GM19043 (cell line): ENCODE data around the gene ARHGAP40.

Experiments used
- ATAC-seq: cut with Tn5 transposase; IDR thresholded peaks from one replicate; pipeline ENCODE4 v1.9.1; 2021; ENCODE audit warnings: low read depth; ENCODE audit not compliant: unreplicated experiment

The ARHGAP40 gene

DNA sequence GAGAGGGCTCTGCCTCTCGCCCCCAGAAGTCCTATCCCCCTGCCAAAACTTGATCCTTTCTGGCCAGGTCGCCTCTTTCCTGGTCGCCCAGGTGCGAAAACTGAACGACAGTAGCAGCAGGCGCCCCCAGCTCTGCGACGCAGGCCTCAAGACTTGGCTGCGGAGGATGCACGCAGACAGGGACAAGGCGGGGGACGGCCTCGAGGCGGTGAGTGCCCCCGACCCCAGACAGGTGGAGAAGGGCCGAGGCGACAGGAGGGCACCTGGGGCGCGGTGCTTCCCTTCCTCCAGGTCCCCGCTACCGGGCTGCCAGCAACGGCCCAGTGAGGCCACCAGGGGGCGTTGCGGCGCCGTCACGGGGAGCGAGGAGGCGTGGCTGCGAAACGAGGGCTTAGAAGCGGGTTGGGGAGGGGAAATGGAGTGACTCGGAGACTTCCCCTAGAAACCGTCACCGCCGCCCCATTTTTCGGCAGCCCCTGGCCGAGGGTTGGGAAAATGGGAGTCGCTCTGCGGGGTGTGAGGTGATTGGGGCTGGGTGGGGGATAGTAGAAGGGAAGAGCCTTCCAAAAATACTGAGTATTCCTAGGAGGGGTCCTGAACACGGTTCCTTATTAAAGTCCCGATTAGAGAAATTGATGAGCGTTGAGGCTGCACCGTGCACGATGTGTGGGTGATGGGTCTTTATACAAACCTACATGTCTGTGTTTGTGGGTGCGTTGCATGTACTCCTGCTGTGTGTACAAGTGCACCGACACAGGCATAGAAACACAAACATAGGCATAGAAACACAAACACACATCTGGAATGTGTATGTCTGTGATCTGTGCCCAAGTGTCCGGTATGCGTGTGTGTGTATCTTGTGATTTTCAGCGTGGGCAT is 44.6 kb downstream of the ARHGAP40 start:
- no peak for ATAC-seq

DNA sequence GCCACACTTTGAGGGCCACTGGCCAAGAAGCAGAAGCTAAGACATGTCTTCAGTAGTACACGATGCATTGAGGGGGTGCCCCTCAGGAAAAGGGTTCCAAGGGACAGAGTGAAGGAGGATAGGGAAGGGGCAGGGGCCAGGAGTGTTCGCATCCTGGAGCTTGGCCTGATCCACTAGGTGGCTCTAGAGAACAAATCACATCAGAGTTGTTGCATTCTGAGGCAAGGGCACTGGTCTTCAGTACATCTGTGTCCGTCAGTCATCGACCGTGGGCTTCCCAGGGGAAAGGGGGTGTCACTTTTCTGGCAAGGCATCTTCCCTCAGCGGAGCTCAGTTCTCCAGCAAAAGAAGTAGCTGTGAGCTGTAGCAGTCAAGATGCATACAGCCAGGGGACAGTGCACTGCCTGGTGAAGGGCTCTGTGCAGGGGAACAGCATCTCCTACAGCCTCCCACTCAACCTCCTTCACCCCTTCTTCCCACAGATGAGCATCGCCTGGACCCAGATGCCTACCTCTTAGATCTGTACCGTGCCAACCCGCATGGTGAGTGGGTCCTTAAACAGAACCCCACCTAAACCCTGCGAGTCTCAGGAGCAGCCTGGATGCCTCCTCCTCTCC is 47.8 kb downstream of the ARHGAP40 start:
- no peak for ATAC-seq

DNA sequence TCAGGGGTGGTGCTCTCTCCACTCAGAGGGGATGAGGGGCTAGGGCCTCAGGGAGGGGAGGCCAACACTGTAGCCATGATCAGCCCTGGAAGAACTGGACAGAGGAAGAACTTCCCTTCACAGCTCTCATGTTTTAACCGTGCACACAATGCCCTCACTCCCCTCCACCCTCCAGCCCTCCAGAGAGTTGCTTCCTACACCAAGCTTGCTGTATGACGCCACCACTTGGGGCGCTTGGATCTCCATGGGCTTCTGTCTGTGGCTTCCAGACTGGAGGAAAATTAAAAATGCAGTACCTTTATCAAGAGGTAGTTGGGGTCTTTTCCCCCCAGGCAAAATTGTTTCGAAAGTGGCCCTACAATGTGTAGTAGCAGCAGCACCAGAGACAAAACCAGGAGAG is 48.4 kb downstream of the ARHGAP40 start:
- no peak for ATAC-seq

DNA sequence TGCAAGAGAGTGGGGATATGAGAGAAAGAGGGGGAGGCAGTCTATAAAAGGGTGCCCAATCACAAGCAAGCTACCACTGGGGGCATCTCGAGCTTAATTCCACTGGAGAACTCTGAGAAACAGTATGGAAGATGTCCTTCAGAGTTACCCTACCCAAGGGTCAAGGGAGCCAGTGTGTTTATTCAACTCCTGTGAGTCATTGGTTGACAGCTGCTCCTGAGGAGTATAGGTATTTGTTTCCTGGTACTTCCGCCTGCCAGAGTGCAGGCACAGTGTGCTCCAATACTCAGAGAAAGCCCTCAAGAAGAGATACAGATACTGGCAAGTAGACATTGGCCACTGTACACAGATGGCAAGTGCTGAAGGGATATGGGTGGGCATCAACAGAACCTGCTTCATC is 49.5 kb downstream of the ARHGAP40 start:
- ATAC-seq, result no peak

DNA sequence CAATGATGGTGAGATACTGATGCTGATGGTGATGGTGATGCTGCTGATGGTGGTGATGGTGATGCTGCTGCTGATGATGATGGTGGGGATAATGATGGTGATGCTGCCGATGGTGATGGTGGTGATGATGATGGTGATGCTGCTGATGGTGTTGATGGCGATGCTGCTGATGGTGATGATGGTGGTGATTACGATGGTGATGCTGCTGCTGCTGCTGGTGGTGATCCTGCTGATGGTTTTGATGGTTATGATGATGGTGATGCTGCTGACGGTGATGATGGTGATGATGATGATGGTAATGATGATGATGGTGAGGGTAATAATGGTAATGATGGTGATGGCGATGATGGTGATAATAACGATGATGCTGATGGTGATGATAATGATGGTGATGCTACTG is 50.0 kb downstream of the ARHGAP40 start:
- ATAC-seq, result no peak

DNA sequence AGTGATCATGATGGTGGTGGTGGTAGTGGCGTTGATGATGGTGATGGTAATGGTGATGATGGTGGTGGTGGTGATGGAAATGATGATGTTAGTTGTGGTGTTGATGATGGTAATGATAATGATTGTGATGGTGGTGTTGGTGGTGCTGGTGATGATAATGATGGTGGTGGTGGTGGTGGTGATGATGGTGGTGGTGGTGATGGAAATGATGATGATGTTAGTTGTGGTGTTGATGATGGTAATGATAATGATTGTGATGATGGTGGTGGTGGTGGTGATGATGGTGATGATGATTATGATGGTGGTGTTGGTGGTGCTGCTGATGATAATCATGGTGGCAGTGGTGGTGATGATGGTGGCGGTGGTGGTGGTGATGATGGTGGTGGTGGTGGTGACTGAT is 51.4 kb downstream of the ARHGAP40 start:
- no peak for ATAC-seq

DNA sequence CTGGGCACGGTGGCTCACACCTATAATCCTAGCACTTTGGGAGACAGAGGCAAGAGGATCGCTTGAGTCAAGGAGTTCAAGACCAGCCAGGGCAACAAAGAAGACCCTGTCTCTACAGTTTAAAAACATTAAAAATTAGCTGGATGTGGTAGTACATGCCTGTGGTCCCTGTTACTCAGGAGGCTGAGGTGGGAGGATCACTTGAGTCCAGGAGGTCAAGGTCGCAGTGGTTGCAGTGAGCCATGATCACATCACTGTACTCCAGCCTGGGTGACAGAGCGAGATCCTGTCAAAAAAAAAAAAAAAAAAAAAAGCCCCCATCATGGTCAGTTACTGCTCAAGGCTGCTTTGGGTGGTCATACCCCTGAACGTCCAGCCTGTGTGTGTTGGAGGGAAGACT is 55.8 kb downstream of the ARHGAP40 start:
- no peak for ATAC-seq

DNA sequence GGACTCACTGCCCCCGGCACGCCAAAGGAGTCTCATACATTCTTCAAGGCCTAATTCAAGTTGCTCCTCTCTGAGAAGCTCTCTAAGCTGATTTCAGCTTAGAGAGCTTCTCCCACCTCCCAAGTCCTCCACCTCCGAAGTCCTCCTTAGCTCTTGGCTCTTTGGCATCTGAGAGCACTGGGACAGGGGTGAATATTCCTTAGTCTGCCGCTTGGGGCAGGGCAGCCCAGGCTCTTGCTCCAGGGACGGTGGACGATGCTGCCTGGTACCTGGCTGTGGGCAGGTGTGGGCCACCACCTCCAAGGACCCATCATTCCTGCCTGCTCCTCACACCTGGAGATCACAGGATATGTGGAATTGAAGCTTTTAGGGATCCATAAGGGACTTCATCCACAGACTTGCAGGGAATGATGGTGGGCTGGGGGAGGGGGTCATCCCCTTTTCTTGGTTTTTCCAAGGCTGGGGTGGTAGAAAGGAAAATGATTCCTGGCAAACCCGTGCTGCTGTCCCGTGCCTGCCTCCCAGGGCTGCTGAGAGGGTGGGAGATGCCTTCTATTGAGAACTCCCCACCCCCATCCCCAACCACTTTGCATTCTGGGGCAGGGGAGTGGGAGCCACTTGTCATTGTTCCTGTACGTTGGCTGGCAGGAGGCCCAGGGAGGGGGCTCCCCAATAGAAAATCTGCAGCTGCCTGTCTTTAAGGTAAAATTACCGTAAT is 57.4 kb downstream of the ARHGAP40 start:
- no peak for ATAC-seq

DNA sequence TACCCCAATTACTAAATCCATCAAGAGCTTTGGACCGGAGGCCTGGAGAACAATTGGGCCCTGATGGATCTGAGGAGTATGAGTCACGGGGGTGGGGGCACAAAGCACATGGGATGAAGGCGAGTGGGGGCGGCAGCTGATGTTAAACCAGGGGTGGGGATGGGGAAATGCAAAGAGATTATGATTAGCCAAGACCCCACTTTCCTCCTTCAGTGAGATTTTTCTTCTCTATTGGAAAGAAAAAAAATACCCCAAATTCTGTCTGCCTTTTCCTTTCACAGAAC is 57.9 kb downstream of the ARHGAP40 start:
- no peak for ATAC-seq

DNA sequence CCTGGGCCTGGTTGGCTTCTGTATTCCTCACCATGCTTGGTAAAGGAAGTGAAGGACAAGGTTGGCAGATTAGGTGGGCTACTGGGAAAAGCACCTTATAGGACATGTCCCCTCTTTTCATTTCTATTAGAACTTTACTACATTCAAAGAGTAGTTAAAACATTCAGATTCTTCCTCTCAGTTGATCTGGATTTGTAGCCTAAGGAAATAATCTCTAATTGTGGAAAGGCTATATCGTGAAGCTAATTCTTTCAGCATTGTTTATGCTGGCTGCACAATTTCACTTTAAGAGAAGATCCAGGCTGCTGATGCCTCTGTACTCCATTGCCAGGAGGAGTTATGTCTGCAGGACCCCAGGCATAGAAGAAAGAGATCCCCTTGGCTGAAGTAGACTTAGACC is 58.8 kb downstream of the ARHGAP40 start:
- ATAC-seq, result no peak

DNA sequence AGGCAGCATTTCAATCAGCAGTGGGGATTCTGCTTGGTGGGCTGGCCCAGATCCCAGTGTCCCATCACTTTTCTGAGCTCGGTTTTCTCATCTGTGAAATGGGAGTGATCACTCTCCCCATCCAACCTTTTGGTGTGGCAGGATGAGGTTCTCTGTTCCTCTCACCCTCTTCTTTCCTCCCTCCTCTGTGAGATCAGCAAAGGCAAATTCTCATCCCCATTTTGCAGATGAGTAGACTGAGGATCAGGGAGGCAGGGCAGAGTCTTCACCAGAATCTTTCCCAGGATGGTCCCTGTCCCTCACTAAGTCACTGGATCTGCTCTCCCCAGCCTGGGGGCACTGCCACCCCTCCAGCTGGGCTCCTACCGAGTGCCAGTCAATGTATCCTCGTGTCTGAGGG is 62.1 kb downstream of the ARHGAP40 start:
- no peak for ATAC-seq

DNA sequence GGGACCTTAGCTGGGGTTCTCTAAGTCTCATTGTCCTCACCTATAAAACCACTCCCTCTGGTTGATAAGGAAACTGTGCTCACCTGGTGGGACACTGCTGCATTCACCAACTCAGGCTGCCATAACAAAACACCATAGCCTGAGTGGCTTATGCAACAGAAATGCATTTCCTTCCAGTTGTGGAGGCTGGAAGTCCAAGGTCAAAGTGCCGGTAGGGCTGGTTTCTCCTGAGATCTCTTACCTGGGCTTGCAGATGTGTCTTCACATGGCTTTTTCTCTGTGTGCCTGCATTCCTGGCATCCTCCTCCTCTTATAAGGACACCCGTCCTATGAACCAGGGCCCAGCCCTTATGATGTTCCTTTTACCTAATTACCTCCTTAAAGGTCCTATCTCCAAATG is 62.7 kb downstream of the ARHGAP40 start:
- ATAC-seq, result no peak

DNA sequence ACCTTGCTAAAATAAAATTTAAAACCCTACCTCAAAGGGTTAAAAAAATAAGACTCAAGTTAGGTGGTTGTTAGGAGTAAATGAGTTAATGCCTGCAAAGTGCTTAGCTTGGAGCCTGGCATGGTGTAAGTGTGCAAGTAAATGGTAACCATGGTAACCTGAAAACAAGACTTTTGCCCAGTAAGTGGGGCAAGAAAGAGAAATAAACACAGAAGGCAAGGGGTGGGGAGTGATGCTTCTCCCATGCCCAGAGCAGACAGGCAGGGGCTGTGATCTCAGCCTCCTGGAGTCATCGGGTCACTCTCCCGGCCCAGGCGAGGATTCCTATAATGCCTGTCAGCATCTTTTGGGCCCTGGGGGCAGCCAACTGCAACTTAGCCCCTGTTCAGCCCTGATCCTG is 63.5 kb downstream of the ARHGAP40 start:
- no peak for ATAC-seq

DNA sequence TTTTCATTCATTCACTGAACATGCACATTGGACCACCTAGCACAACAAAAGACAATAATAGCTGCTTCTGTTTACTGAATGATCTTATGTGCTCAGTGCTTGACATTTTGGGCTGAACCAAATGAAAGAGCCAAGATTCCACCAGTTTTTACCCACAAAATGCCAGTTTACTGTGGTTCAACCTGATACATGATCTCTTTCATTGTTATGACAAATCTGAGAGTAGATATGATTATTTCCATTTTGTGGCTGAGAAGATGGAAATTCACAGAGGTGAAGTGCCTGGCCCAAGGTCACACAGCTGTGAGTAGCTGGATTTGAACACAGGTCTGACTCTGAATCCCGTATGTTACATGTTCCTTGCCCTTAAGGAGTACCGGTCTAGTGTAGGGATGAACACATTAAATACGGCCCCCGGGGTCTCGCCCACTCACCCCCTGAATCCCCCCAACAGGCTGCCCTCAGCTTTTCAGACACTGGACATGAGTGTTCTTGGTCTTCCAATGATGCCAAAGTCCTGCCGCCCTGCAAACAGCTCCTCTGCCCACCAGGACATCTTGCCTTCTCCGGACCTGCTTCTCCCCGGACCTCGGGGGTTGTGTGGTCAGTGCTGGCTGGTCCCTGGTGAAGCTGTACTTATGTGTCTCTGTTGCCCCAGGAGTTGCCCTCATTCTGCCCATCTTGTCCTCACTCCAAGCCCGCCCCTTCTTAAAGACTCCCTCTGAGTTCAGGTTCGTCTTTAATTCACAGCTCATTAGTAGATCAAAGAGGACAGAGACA is 64.1 kb downstream of the ARHGAP40 start:
- no peak for ATAC-seq

DNA sequence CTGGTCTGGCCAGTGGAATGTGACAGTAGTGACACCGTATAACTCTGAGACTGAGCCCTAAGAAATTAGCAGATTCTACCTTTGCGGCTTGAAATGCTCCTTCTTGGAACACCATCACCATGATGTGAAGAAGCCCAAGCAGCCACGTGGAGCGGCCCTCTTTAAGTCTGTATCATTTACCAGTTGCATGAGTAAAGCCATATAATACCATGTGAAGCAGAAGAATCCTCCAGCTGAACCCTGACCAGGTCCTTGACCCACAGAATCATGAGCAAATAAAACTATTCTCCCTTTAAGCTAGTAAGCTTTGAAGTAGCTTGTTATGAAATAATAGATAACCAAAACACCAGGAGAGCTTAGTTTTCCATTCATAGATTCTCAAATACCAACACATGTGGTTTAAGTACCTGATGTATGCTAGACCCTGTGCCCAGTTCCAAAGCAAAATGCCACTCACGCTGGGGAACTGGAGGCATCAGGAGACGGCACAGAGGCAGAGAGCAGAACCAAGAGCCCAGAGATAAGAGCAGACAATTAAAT is 65.9 kb downstream of the ARHGAP40 start:
- no peak for ATAC-seq

DNA sequence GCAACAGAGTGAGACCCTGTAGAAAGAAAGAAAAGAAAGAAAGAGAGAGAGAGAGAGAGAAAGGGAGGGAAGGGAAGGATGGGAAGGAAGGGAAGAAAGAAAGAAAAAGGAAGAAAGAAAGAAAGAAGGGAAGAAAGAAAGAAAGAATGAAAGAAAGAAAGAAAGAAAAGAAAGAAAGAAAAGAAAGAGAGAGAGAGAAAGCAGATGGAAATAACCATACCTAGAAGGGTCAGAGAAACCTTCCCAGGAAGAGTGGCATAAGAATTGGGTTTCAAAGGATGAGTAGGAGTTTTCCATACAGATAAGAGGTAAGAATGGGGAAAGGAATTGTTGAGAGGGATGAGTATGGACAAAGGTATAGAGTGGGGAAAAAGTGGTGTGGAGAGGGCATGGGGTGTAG is 68.1 kb downstream of the ARHGAP40 start:
- ATAC-seq, result no peak

DNA sequence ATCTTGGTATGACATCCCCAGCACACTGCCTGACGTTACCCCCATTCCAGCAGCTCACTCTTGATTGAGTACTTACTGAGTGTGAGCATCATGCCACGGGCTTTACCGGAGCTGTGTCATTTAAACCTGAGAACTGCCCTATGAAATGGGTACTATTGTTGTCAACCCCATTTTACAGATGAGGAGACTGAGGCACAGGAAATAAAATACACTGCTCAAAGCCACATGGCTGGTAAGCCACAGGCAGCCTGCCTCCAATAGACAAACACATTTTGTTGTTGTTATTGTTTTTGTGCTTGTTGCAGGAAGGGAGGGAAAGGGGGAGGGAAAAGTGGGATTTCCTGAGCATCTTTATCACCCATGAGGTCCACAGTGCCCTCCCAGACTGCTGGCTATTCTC is 69.2 kb downstream of the ARHGAP40 start:
- ATAC-seq, result no peak

DNA sequence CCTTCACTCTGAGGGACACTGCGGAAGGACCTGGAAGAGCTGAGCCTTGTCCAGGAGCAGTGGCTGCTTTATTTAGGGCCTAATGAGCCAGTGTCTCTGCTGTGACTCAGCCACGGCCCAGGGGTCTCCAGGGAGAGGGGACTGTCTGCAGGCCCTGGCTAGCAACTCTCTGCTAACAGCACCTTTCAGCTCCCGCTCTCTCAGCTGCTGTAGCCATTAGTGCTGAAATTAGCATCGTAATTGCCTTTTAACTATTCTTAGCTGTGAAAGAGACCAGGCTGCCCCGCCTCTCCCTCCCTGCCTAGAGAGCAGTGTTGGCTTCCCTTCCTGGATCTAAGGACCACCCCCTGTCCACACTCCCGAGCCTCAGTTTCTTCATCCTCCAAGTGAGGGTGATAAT is 69.6 kb downstream of the ARHGAP40 start:
- ATAC-seq, result no peak

DNA sequence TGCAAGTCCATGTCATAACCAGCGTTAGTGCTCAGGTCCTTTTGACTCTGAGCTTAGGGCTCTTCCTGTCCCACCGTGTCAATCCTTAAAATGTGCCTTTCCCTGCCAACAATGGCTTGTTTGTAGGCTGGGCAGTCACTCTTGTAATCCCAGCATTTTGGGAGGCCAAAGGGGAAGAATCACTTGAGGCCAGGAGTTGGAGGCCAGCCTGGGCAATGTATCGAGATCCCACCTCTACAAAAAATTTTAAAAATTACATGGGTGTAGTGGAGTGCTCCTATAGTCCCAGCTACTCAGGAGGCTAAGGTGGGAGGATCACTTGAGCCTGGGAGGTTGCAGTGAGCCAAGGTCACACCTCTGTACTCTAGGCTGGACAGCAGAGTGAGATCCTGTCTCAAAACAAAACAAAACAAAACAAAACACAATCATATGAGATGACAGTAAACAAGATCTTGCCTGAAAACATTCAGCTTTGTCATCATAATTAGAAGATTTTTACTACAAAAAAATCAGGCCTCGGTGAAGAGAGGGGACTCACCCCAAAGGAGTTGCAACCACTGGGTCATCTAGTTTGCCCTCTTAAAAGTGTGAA is 70.2 kb downstream of the ARHGAP40 start:
- no peak for ATAC-seq

DNA sequence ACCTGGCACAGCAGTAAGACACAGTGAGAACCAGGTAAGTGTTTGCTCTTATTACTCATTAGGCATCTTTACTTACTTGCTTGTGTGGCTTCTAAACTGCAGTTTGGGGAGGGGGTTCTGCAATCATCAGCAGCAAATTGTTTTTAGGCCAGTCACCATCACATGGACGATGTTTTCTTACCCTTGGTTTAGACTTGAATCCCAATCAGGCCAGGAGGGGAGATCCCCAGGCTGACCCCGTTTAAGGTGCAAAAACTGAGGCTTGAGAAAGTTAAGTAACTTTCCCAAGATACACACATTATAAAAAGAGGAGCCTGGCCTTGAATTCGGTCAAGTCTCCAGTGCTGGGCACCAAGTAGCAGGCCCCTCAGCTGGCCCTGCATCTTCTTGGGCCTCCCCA is 70.9 kb downstream of the ARHGAP40 start:
- no peak for ATAC-seq
